Left cardiac atrium (tissue), 4 donors: ENCODE data around the gene C4orf17. TPM values are rescaled to one million over a fixed set of nuclear protein-coding genes. Genes with fewer than 3 reads are reported as not detected.

Source experiments
- ATAC-seq, 2 donors: fragments of 200-7000 bp; cut with Tn5 transposase; one replicate each; pipeline ENCODE4 v1.9.1; 2020; ENCODE audit warnings: mild to moderate bottlenecking in 2 of 2, moderate library complexity in 2 of 2
- DNase-seq: peaks from one replicate; pipeline ENCODE4 v3.0.0-alpha.2; 2020
- intact Hi-C, 2 donors: fragments of 100-400 bp; cut with DNase I; formaldehyde crosslinking; loops; one replicate each; pipeline versions ENCODE4 v1.14.1 to v1.15.1; 2022 to 2023
- total RNA-seq, 2 donors: library from RNA; stranded (reverse); fragmentation: NEBNext Ultra II Directional; extraction: Animal tissue kit (Norgen Biotek cat#: 25700); gene quantifications; one replicate each; pipeline ENCODE4 v1.2.1, GENCODE V29; 2021
- donor health status: DM: no; HTN: yes; CAD: no.
- donor health status: DM: no; HTN: yes; CAD: no; lungs with severe emphysema.
- donor health status: DM: yes; HTN: yes; CAD: no.
- donor health status: Dilated cardiomyopathy.

Gene C4orf17
- total RNA-seq, 2 donors from 2014 or later, result not detected

GRCh38 chr4:99591757-99592156 lies 80.9 kb downstream of the C4orf17 start:
- ATAC-seq, result no peak
- no peak for DNase-seq
- intact Hi-C loops, result no loop called here

Other genes starting within 250 kb of the C4orf17 start
- 1 to 10 TPM in 1 of 2 donors, under 1 TPM in 1; 0.44 to 2.2 TPM for gene ADH1A, start 220.0 kb upstream of the C4orf17 start, total RNA-seq
- gene ADH1B, start 189.6 kb upstream of the C4orf17 start, total RNA-seq, result 100 to 1,000 TPM; 201 to 523 TPM
- 1 to 10 TPM; 6.7 to 9.9 TPM for gene ADH1C, start 158.3 kb upstream of the C4orf17 start, total RNA-seq
- not detected for gene ADH7, start 75.7 kb upstream of the C4orf17 start, total RNA-seq
- gene TRMT10A, start 53.0 kb downstream of the C4orf17 start, total RNA-seq, result 1 to 10 TPM; 2.4 to 3.4 TPM
- gene MTTP, start 63.8 kb downstream of the C4orf17 start, total RNA-seq, result under 1 TPM; 0.59 to 0.71 TPM
- gene C4orf54, start 146.8 kb downstream of the C4orf17 start, total RNA-seq, result 1 to 10 TPM; 1.7 to 3.2 TPM